Astrocyte of the hippocampus (primary cell): Measurements from ENCODE around the gene GNGT2.
"Not testable (repeated sequence)": the region's sequence is repeated elsewhere in the genome, so short reads cannot be mapped to it uniquely, and the experiment has no call there.

ENCODE experiments used
- DNase-seq: peaks from one replicate; pipeline ENCODE4 v3.0.0; 2011; ENCODE audit warnings: low read depth, low spot score

Gene GNGT2

DNA sequence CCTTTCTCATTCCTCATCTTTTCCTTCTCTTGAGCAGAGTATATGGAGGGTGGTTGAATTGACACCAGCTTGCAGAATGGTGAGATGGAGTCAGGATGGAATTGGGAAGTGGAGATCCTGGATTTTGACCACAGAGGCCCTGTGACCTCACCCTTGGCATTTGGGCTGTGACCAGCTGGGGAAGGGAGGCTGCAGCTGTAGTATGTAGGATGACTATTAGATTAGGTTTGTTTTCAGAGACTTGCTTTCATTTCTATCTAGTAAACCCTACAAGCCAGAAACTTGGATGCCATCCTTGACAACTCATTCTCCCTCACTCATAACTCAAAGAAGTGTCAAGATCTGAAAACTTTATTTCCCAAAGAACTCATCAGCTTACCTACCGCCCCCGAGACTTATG lies 5.9 kb downstream of the GNGT2 start:
- no peak for DNase-seq

DNA sequence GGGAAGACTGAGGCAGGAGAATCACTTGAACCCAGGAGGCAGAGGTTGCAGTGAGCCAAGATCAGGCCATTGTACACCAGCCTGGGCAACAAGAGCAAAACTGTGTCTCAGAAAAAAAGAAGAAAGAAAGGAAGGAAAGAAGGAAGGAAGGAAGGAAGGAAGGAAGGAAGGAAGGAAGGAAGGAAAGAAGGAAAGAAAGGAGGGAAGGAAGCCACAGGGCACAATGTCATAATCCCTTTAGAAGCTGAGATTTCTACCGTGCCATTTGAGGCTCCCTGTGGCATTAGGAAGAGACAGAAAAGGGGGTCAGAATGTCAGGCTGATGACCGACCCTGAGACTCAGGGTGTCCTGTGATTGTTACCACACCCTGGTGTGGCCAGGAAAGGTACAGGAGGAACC lies 6.6 kb downstream of the GNGT2 start:
- DNase-seq = no peak

DNA sequence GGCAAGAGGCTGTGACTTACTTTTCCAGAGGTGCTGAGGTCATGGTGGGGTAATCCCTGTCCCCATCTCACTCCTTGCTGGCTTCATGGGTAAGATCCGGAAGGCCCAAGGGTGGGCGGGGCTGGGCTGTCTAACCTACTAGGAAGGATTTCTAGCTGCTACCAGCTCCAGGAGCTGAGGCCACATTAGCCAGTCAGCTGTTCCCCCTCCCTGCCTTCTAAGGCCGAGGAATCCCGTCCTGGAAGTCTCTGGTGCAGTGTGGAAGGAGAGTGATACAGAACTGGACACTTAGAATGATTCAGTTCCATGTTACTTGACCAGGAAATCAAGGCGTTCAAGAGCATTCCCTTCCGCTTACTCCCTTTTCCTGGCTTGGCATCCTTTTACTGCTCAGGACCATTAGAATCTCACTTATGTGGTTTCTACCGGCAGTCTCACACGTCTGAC lies 8.9 kb downstream of the GNGT2 start:
- DNase-seq = peak; percentile 52

DNA sequence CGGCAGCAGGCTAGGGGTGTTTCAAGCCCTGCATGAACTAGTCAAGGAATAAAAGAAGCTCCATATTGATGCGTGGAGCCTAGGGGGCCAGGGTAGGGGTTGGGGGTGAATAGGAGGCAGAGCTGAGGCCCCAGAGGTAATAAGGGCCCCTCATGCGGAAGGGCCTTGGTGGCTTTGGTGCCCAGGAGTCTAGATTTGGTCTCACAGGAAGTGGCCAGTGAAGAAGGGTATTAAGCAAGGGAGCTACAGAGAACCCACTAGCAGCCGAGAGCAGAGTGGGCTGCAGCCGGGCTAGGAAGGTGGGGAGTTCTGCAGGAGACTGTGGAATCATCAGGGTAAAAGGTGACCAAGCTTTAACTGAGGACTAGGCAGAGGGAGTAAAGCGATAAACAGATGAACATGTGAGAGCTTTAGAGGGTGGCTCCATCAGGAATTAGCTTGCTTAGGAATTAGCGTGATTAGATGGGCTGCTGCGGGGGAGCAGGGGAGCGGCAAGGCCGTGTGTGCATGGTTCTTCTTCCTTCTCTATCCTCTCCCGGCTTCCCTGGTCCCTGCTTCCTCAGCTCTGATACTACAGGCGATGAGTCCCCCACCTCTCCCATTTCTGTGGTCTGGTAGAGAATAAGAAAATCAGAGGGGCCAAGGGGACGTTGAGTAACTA lies 9.8 kb downstream of the GNGT2 start:
- no peak for DNase-seq

DNA sequence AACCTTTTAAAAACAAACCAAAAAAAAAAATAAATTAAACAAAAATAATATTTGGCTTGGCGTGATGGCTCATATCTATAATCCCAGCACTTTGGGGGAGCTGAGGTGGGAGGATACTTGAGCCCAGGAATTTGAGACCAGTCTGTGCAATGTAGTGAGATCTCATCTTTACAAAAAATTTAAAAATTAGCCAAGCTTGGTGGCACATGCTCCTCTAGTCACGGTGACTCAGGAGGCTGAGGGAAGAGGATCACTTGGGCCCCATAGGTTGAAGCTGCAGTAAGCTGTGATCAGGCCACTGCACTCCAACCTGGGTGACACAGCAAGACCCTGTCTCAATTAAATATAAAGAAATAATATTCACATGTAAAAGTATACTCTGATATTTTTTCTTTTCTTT lies 12.2 kb downstream of the GNGT2 start:
- DNase-seq = no peak

DNA sequence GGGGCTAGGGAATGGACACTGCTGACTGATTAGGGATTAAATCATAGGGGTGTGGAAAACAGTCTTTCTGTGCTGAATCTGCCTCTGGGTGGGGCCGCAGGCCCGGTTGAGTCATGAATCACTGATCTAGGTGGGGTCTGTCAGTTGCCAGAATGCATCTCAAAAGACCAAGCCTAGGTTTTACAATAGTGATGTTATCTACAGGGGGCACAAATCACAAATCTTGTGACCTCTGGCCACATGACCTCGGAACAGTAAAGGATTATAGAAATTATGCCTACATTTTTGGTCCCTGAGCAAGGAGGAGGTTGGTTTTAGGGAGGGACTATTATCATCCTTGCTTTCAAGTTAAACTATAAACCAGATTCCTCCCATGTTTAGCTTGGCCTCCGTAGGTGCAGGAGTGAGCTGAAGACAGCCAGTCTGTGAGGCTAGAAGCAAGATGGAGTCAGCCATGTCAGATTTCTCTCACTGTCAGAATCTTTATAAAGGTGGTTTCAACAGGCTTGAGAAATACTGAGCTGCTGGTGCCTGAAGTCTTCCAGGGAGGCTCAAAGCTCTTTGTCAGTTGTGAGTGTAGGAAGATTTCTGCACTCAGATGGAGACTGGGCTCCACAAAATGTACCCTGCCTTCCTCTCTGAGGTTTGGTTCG lies 12.9 kb downstream of the GNGT2 start:
- DNase-seq = no peak

DNA sequence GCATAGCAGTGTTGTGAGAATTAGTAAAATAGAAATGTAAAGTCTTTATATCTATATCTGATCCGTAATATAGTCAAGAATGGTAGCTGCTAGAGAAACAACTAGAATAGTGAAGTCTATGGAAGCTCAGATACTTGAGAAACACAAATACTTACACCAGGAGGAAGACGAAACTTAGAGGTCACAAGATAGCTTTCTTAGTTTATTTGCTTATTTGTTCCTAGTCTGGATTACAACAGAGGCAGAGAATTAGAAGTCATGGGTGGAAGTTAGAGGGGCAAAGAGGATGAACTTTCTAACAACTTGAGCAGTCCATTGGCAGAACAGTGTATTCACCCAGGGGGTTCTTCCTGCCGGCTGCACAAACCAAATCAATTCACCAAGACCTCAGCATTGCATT lies 13.9 kb downstream of the GNGT2 start:
- no peak for DNase-seq

DNA sequence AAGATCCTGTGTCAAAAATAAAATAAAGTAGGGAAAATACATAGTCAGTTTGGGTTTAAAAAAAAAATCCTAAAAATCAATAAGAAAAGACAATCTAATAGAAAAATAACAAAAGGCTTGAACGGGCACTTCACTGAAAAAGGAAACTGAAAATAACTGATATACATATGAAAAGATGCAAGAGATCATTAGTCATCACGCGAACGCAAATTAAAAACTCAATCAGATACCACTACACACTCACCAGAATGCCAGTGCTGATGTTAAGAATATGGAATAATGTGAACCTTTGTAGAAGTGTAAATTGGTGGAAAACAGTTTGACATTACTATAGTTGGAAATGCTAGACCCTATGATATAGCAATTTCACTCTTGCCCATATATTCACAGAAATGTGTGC lies 14.6 kb downstream of the GNGT2 start:
- no peak for DNase-seq

DNA sequence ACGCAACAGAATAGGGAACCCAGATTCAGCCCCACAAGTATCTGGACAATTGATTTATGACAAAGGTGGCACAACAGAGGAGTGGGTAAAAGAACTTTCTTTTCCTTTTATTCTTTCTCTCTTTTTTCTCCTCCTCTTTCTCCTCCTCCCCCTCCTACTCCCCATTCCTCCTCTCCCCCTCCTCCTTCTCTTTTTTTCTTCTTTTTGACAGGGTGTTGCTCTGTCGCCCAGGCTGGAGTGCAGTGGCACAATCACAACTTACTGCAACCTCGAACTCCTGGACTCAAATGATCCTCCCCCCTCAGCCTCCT lies 16.1 kb downstream of the GNGT2 start:
- DNase-seq = no peak

DNA sequence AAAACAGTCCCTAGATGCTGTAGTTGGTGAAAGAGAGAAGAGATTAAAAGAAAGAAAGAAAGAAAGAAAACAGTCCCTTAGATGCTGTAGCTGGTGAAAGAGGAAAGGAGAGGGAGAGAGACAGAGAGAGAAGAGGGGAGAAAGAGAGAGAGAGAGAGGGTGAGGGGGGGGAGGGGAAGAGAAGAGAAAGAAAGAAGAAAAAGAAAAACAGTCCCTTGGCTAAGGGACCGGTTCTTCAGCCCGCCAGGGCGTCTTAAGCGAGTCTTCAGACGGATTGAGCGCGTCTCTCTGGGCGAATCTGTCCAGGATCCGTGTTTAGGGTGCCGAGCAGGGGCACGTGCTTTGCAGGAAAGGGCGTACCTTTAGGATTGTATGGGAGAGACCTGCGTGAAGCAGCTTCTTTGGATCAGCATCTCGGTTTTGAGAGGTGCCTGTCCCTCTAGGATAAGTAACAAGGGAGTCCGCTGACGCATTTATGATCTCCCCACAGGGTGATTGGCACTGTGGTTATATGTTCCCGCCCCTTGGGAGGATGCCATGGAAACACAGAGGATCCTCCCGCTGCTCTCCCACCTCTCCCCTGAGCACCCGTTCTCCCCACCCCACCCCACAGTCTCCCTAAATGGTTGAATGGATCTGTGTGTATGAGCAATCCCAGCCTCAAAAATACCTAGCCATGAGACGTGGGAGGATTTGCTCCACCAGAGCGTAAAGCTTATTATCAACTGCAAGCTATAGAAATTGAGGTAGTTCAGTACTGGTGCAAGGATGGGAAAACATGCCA lies 16.7 kb downstream of the GNGT2 start:
- peak; percentile 75 for DNase-seq

DNA sequence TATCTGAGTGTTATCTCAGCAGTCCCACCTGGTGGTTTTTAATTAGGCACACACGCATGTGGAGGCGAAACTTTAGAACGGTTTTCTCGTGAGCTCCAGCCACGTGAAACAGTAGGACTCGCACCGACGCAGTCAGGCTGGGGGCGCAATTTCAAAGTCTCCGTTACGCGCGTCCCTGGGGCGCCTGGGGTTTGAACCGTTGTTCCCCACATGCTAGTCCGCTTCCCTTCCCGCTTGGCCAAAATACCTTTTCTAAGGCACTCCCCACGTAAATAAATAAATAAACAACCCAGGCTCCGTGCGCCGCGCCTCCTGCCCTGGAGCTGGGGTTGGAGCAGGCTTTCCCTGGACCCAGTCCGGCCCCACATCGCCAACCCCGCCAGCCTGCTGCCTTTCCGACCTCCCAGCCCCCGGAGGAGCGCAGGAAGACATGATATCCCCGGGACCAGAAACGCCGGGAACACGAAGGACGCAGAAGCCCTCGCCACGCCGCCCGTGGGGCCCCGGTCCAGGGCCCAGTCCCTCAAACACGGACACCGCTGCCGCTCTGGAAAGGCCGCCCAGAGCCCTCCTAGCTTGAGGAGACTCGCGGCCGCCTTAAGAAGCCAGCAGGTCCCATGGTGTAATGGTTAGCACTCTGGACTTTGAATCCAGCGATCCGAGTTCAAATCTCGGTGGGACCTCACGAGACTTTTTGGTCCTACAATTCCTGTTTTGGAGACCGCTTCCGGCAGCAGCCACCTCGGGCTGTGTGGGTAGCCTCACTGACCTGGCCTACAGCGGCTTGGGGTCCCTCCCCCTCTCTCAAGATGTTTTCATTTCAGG lies 18.2 kb downstream of the GNGT2 start:
- DNase-seq = peak; percentile 90

DNA sequence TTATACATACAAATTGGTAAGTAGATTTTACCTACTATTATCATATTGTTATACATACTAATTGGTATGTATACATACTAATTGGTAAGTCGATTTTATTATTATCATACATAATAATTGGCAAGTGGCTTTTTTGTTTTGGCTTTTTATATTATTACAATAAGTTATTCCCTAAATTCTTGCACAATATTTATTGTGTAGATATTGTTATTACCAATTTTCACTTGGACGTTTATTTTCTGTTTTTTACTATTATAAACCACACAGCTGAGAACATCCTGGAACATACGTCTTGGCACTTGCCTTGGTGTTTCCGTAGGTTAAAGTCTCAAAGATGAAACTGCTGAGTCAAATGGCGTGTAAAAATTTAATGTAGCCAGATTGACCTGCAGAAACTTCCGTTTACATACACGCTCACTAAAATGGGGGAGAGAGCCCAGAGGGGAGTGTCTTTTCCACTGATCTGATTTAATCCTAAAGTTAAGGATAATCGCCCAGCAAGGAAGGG lies 18.9 kb downstream of the GNGT2 start:
- no peak for DNase-seq

DNA sequence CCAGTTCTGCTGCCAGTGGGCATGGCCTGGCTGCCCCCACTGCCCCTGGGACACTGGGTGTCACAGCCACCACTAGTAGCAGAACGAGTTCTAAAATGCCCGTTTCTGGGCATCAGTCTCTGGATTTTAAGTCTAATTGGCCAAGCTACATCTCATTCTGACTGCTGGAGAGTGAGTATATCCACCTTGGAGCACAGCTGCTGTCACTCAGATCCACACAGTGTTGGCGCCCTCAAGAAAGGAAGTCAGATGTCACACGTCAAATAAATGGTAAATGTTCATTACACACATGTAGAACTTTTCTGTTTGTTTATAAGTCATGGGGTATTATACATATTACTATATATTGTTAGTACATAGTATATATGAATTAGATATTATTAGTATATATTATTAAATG lies 19.4 kb downstream of the GNGT2 start:
- no peak for DNase-seq

DNA sequence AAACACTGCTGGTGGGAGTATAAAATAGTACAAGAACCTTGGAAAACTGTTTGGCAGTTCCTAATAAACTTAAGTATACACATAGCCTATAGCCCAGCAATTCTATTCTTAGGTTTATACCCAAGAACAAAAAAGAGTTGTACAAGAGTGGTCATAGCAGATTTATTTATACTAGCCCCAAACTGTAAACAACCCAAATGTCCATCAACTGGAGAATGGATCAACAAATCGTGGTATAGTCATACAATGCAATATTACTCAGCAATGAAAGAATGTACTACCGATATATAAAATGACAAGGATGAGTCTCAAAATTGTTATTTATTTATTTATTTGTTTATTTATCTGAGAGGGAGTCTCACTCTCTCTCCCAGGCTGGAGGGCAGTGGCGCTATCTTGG lies 23.1 kb downstream of the GNGT2 start:
- no peak for DNase-seq

DNA sequence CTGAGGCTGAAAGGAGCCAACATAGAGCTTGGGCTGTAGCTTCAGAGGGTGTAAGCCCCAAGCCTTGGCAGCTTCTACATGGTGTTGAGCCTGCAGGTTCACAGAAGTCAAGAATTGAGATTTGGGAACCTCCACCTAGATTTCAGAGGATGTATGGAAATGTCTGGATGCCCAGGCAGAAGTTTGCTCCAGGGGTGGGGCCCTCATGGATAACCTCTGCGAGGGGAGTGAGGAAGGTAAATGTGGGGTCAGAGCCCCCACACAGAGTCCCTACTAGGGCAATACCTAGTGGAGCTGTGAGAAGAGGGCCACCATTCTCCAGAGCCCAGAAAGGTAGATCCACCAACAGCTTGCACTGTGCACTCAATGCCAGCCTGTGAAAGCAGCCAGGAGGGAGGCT lies 25.0 kb downstream of the GNGT2 start:
- DNase-seq = not testable (repeated sequence)

DNA sequence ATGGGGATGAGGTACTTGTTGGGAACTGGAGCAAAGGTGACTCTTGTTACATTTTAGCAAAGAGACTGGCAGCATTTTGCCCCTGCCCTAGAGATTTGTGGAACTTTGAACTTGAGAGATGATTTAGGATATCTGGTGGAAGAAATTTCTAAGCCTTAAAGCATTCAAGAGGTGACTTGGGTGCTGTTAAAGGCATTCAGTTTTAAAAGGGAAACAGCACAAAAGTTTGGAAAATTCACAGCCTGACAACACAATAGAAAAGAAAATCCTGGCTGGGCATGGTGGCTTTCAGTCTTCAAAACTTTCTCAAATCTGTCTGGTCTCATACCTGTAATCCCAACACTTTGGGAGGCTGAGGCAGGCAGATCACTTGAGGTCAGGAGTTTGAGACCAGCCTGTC lies 25.9 kb downstream of the GNGT2 start:
- not testable (repeated sequence) for DNase-seq

DNA sequence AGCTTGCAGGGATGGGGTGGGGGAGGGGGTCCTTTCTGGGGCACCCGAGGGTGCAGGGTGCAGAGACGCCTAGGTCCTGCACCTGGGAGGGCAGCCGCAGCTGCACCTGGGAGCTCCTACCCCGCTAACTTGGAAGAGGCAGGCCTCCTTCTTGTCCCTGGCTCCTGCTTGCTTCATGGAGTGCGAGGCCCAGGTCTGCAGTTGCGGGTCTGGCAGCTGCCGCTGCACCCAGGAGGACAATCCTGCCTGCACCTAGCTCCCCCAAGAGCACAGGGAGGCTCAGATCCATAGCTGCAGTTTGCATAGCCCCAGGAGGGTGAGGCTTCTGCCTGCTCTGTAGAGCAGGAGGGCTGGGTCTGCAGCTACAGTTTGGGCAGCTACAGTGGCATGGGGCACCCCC lies 26.6 kb downstream of the GNGT2 start:
- no peak for DNase-seq

DNA sequence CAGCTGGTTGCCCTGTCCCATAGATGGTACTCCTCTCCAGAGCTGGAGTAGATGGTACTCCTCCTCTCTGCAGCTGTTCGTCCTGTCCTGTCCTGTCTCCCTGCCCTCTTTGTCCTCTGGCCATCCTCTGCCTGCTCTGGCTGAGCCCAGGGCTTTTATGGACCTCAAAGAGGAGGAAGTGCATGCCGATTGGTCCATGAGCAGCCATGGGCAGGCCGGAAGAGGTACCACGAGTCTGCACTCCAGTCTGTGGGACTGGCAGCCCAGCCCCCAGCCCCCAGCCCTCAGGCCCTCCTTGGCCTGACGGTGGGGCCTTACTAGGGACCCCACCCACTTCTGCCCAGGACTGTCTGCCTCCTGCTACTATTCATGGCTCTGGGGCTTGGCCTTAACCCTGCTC lies 27.0 kb downstream of the GNGT2 start:
- no peak for DNase-seq

DNA sequence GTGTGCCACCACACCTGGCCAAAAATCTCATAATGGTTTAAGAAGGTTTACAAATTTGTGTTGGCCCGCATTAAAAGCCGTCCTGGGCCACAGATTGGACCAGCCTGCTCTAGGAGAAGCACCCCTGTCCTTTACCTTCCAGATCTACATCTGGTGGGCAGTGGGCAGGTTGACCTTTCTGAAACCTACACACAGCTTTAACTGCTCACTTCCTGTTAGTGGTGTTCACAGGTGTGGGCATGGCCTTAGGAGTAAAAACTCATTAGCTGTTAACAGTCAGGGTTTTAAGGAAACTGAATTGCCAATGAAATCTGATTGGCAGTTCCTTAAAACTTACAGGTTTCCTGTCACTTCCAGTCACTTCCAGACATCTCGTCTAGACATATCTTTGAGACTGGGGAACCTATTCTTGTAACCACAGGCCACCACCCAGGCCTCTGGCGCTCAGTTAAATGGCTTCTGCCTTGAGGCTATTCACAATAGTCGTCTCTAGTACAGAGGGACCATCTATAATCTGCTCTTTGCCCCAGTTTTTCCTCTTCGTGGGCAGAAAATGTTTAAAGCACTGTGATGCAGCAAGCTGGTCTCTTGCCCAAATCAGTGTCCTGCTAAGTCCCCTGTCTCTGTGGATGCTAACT lies 29.3 kb downstream of the GNGT2 start:
- no peak for DNase-seq

DNA sequence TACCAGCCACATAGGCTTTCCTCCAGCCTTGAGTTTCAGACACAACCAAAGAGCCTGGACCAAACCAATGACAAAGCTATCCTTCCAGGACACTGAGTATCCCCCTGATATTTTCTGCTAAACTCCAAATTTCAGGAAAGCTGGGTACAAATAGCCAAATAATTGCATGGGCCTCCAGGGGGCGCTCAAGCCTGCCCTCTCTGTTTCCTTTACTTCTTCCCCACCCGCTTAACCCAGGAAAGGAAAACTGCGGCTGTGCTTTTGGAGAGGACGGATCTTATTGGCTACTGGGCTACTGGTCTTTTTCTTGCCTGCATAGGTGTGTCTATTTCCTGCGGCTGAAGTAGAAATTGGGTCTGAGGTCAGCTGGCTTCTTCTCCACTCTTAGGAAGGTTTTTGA lies 30.1 kb downstream of the GNGT2 start:
- peak; percentile 58 for DNase-seq

DNA sequence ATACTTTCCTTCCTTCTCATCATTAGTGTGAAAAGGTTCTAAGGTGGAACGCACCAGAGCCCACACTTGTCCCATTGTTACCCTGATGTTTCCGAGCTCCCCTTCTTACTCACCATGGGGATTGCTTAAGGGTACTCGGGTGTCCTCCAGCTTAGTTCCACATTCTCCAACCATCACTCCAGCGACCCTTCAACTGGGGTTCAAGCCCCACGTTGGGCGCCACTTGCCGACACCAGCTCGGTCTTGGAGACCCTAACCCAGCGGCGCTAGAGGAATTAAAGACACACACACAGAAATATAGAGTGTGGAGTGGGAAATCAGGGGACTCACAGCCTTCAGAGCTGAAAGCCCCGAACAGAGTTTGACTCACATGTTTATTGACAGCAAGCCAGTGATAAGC lies 34.4 kb downstream of the GNGT2 start:
- not testable (repeated sequence) for DNase-seq
